ENCODE results near the gene FCRLA.

DNA sequence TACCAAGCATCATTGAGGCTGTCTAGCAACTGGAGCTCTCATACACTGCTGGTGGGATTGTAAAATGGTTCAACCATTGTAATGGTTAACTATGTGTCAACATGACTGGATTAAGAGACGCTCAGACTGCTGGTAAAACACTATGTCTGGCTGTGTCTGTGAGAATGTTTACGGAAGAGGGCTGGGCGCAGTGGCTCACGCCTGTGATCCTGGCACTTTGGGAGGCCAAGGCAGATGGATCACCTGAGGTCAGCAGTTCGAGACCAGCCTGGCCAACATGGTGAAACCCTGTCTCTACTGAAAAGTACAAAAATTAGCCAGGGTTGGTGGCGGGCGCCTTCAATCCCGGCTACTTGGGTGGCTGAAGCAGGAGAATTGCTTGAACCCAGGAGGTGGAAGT is 4.8 kb upstream of the FCRLA start:
- no peak for TF ChIP-seq POLR2AphosphoS5 (IDR thresholded peaks at IDR 0.05; ENCODE audit: borderline replicate concordance, low read depth, low read length)
- no peak for TF ChIP-seq EZH2 (IDR thresholded peaks at IDR 0.05)
- TF ChIP-seq FOXP2 (optimal IDR thresholded peaks at IDR 0.05; ENCODE audit: control extremely low read depth, extremely low read length, insufficient read depth) = no peak

Measured in SK-N-MC (cell line).